HG03354 (cell line): ENCODE results near the gene C19orf47.

Experiments used
- ATAC-seq: cut with Tn5 transposase; IDR thresholded peaks from one replicate; pipeline ENCODE4 v1.9.1; 2021; ENCODE audit warnings: mild to moderate bottlenecking; ENCODE audit not compliant: unreplicated experiment, poor library complexity, severe bottlenecking

Gene C19orf47

GRCh38 chr19:40322271-40322610 is 26.0 kb downstream of the C19orf47 start:
- no peak for ATAC-seq

- no peak for ATAC-seq
Measured at GRCh38 chr19:40321566-40322270, 26.5 kb downstream of the C19orf47 start.

GRCh38 chr19:40321076-40321475 is 27.1 kb downstream of the C19orf47 start:
- ATAC-seq = no peak

- ATAC-seq = no peak
Measured at GRCh38 chr19:40320558-40320935, 27.6 kb downstream of the C19orf47 start.

DNA sequence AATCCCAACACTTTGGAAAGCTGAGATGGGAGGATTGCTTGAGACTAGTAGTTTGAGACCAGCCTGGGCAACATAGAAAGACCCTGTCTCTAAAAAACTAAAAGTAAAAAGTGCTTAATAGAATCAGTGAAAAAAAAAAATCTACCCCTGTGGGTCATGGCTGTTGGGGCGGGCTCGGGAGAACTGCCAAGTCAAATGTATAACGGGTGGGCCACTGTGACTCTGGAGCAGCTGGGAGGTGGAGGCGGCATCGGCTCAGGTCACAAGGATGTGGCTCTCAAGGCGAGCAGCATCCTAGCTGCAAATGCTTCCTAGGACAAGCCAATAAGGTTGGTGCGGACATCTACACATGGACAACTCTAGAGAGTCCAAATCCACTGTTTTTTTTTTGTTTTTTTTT is 30.9 kb downstream of the C19orf47 start:
- no peak for ATAC-seq

DNA sequence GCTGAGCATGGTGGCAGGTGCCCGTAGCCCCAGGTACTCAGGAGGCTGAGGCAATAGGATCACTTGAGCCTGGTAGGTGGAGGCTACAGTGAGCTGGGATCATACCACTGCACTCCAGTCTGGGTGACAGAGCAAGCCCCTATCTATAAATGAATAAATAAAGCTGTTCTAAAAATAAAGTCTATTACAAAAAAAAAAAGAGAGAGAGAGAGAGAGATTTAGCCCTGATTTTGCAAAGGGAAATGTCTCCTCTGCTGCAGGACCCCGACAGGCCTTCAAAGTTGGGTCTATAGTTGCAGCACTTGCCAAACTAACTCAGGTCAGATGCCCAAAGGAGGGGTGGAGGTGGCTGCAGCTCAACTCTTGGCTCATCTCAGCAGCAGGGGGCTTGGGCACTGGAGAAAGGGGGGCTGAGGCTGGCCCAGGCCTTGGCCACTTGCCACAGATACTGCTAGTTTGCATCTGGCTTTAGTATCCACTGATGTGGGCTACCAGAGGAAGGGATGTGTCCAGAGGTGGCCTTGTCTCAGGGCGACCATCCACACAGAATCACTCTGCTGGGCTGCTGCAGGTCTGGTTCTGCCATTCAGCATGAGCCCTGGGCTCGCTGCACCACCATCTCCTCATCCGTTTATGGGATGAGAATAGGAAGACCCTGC is 32.3 kb downstream of the C19orf47 start:
- no peak for ATAC-seq

GRCh38 chr19:40314656-40315055 is 33.5 kb downstream of the C19orf47 start:
- no peak for ATAC-seq

DNA sequence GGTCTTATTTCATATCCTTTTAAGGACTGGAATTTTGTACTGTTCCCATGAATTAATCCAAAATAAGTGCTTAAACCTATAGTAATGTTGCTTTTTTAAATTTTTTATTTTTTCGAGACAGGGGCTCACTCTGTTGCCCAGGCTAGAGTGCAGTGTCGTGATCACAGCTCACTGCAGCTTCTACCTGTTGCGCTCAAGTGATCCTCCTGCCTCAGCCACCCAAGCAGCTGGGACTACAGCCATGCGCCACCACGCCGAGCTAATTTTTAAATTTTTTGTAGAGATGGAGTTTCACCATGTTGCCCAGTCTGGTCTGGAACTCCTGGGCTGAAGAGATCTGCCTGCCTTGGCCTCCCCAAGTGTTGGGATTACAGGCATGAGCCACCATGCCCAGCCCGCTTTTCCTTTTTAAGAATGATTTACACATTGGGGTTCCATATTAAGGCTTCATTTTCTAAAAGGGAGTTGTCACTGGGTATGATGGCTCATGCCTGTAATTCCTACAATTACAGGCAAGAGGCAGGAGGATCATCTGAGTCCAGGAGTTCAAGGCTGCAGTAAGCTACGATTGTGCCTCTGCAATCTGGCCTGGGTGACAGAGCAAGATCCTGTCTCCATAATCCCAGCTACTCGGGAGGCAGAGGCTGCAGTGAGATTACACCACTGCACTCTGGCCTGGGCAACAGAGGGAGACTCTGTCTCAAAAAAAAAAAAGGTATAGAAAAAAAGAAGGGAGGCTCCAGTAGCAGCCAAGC is 34.8 kb downstream of the C19orf47 start:
- ATAC-seq = no peak

DNA sequence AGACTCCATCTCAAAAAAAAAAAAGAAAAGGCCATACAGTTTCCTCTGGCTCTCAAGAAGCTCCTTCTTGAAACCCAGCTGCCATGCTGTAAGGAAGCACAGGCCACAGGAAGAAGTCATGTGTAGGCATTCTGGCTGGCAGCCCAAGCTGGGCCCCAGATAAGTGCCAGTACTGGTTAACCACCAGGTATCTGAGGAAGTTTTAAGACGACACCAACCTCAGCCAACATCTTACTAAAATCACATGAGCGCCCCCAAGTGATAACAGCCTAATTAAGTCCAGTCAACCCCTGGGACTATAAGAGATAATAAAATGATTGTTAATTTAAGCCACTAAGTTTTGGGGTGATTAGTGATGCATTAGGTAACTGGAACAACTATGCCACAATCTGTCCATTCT is 35.7 kb downstream of the C19orf47 start:
- no peak for ATAC-seq

- ATAC-seq = no peak
Measured at GRCh38 chr19:40309666-40310065, 38.5 kb downstream of the C19orf47 start.

DNA sequence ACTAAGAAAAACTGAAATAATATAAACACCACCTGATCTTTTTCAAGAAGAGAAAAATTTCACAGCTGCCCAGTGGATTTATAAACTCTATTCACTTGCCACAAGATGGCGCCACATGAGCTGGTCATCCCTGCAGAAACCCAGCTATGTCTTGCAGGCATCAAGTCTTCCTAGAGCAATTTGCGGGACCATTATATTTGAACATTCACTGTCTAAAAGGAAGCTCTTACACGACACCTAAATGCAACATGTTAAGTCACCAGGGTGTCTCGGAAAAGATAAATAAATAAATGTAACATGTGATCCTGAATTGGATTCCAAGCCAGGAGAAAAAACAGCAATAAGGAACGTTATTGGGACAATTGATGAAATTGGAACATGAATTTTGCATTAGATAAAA is 42.8 kb downstream of the C19orf47 start:
- ATAC-seq = no peak

GRCh38 chr19:40304306-40304705 is 43.9 kb downstream of the C19orf47 start:
- ATAC-seq = no peak

GRCh38 chr19:40303765-40304164 is 44.4 kb downstream of the C19orf47 start:
- no peak for ATAC-seq

DNA sequence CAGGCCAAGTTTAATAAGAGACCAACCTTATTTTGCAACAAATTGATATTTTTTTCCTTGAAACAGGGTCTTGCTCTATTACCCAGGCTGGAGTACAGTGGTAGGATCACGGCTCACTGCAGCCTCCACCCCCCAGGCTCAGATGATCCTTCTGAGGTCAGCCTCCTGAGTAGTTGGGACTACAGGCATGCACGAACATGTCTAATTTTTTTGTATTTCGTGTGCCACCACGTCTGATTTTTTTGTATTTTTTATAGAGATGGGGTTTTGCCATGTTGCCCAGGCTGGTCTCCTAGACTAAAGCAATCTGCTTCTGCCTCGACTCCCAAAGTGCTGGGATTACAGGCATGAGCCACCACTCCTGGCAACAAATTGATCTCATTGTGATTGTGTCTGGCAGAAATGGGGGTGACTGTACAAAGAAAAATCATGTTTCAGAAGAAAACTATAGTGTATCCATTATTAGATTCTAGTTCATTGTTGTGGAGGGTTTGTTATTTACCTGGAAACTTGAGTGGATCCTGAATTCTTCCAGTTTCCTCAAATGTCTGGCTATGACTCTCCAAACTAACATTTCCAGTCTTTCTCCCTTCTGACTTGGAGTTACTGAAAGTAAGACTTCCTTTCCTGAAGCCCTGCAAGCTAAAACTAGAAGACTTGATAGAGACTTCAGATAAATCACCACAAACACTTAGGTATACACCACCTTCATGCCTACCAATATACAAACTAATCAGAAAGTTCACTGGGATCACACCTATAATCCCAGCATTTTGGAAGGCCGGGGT is 45.8 kb downstream of the C19orf47 start:
- no peak for ATAC-seq

DNA sequence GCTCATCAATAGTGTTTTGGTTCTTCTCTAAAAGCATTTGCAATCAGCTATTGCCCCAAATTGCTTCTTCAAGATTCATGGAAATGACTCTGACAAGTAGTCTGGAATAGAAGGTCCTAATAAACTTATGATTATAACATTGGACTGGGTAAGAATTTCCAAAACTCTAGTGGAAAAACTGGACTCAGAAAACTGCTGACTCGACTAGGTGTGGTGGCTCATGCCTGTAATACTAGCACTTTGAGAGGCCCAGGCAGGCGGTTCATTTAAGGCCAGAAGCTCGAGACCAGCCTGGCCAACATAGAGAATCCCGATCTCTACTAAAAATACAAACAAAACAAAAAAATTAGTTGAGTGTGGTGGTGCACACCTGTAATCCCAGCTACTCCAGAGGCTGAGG is 47.5 kb downstream of the C19orf47 start:
- ATAC-seq = no peak

DNA sequence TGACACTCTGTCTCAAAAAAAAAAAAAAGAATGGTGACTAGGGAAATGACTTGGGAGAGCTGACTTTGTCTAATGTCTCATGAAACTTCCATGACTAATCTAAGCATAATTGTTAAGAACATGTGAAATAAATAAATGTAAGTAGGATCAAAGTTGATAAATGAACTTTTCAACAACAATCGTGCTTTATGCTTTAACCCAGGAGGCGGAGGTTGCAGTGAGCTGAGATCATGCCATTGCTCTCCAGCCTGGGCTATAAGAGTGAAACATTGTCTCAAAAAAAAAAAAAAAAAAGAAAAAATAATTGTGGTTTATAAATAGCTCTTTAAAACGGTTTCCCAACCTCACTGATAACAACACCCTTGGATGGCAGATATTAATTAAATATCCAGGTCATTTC is 50.2 kb downstream of the C19orf47 start:
- no peak for ATAC-seq

GRCh38 chr19:40294560-40294959 is 53.6 kb downstream of the C19orf47 start:
- no peak for ATAC-seq

DNA sequence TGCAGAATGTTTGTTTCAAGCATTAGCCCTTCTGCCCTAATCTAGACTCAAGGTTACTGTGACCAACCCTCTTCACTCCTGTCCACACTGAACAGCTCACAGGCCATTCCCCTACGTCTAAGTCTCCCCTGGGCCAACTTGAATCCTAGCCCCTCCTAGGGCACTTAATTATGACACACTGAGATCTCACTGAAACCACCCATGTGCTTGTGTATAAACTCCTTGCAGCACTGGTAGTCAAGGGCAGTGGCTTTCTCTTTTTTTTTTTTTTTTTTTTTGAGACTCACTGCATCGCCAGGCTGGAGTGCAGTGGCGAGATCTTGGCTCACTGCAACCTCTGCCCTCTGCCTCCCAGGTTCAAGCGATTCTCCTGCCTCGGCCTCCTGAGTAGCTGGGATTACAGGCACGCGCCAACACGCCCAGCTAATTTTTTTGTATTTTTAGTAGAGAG is 61.2 kb downstream of the C19orf47 start:
- no peak for ATAC-seq

DNA sequence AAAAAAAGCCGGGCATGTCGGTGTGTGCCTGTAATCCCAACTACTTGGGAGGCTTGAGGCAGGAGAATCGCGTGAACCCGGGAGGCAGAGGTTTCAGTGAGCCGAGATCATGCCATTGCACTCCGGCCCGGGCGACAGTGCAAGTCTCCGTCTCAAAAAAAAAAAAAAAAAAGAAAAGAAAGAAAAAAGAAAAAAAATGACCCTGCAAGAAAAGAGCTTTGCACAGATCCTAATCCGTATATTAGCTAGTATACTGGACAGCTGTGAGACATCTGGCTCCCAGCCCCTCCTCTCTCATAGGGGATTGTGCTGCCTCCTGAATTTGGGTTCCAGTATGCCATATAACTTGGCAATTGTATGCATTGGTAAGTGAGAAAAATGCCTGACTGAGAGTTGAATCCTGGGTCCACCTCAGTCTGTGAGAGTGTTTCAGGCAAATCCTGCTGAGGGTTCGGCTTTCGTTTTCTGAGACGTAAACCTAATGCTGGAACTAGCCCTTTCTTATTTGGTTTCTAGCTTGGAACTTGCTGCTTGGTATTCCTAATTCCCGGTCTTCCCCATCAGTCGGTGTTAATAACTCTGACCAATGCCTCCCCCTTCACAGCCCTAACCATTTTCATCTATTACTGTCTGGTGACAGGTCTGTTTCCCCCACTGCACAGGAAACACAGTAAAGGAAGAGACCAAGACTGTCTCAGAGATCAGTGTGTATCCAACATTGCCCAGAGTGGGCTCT is 61.8 kb downstream of the C19orf47 start:
- ATAC-seq = no peak
